Stomach smooth muscle (tissue), 2 donors: ENCODE measurements around the gene SLC25A29.

Source experiments
- H3K27ac ChIP-seq: one replicate; pipeline ENCODE4 v1.7.0; 2013; ENCODE audit warnings: mild to moderate bottlenecking, low read length, inconsistent platforms
- H3K27me3 ChIP-seq, 2 donors: one replicate each; pipeline ENCODE4 v1.7.0; 2013; ENCODE audit warnings: low read length in 2 of 2; ENCODE audit not compliant: insufficient read depth in 2 of 2, control insufficient read depth in 1 of 2
- H3K36me3 ChIP-seq, 2 donors: one replicate each; pipeline ENCODE4 v1.7.0; 2013; ENCODE audit warnings: low read length in 2 of 2; ENCODE audit not compliant: control insufficient read depth in 2 of 2, insufficient read depth in 2 of 2
- H3K4me1 ChIP-seq: one replicate; pipeline ENCODE4 v1.7.0; 2013; ENCODE audit warnings: low read length; ENCODE audit not compliant: control insufficient read depth, insufficient read depth
- H3K4me3 ChIP-seq, 2 donors: one replicate each; pipeline ENCODE4 v1.7.0; 2013; ENCODE audit warnings: low read length in 2 of 2
- H3K9ac ChIP-seq, 2 donors: one replicate each; pipeline ENCODE4 v1.7.0; 2013; ENCODE audit warnings: low read length in 2 of 2, mild to moderate bottlenecking in 1 of 2
- H3K9me3 ChIP-seq, 2 donors: one replicate each; pipeline ENCODE4 v1.7.0; 2013; ENCODE audit warnings: low read length in 2 of 2; ENCODE audit not compliant: control insufficient read depth in 2 of 2
- donor health status: healthy.
- donor health status: Pancreatic carcinoma.

Gene SLC25A29

GRCh38 chr14:100243020-100243419 lies 63.2 kb downstream of the SLC25A29 start:
- Histone ChIP-seq H3K9ac (no peak overlapping the region), H3K36me3 (no peaks in the 10 kb centered on the region), H3K4me3 (no peak overlapping the region), H3K27me3 (no peaks in the 10 kb centered on the region), H3K9me3 (no peaks in the 10 kb centered on the region), H3K4me1 (peaks cover 34% of the 10 kb centered on the region), H3K27ac (no peak overlapping the region)

- H3K4me1 ChIP-seq: peaks cover 34% of the 10 kb centered on the region
- no peaks in the 10 kb centered on the region for H3K9me3 ChIP-seq
- no peaks in the 10 kb centered on the region for H3K36me3 ChIP-seq
- H3K27ac ChIP-seq: peak overlapping the region; percentile 81
- peak overlapping the region; percentile 68 to 90 for H3K4me3 ChIP-seq
- peak overlapping the region; percentile 86 to 88 for H3K9ac ChIP-seq
- no peaks in the 10 kb centered on the region for H3K27me3 ChIP-seq
Measured at GRCh38 chr14:100241279-100241678, 65.0 kb downstream of the SLC25A29 start.
